ENCODE results near the gene SIGLEC15. TPM values are rescaled to one million over a fixed set of nuclear protein-coding genes. Genes with fewer than 3 reads are reported as not detected.

The SIGLEC15 gene
- total RNA-seq, 1 donor = 0.43 TPM

- DNase-seq (ENCODE audit: low read depth) = no peak
- no peak overlapping the region for H3K4me3 ChIP-seq (ENCODE audit: low read depth, low read length)
- no peak for TF ChIP-seq CTCF (IDR thresholded peaks at IDR 0.05; ENCODE audit: insufficient read depth, low read depth, low read length)
These were observed 28.6 kb downstream of the SIGLEC15 start for GRCh38 chr18:45854036-45854586.

- peak; percentile 94 for DNase-seq (ENCODE audit: low read depth)
- no peak for TF ChIP-seq CTCF (IDR thresholded peaks at IDR 0.05; ENCODE audit: insufficient read depth, low read depth, low read length)
- H3K4me3 ChIP-seq (ENCODE audit: low read depth, low read length) = no peak overlapping the region
These were observed 31.1 kb downstream of the SIGLEC15 start for GRCh38 chr18:45856531-45856930.

GRCh38 chr18:45859334-45859733 is 33.9 kb downstream of the SIGLEC15 start:
- DNase-seq (ENCODE audit: low read depth) = no peak
- TF ChIP-seq CTCF (IDR thresholded peaks at IDR 0.05; ENCODE audit: insufficient read depth, low read depth, low read length) = no peak

GRCh38 chr18:45860492-45860891 is 35.0 kb downstream of the SIGLEC15 start:
- no peak overlapping the region for H3K4me3 ChIP-seq (ENCODE audit: low read depth, low read length)
- TF ChIP-seq CTCF (IDR thresholded peaks at IDR 0.05; ENCODE audit: insufficient read depth, low read depth, low read length) = no peak

More at GRCh38 chr18:45859334-45859733, 33.9 kb downstream of the SIGLEC15 start:
- H3K4me3 ChIP-seq (ENCODE audit: low read depth, low read length) = no peak overlapping the region

GRCh38 chr18:45860971-45861370 is 35.5 kb downstream of the SIGLEC15 start:
- H3K4me3 ChIP-seq (ENCODE audit: low read depth, low read length) = no peak overlapping the region
- DNase-seq (ENCODE audit: low read depth) = no peak
- no peak for TF ChIP-seq CTCF (IDR thresholded peaks at IDR 0.05; ENCODE audit: insufficient read depth, low read depth, low read length)

More at GRCh38 chr18:45860492-45860891, 35.0 kb downstream of the SIGLEC15 start:
- DNase-seq (ENCODE audit: low read depth) = no peak

- H3K4me3 ChIP-seq (ENCODE audit: low read depth, low read length) = no peak overlapping the region
- DNase-seq (ENCODE audit: low read depth) = no peak
- TF ChIP-seq CTCF (IDR thresholded peaks at IDR 0.05; ENCODE audit: insufficient read depth, low read depth, low read length) = no peak
These were observed 36.5 kb downstream of the SIGLEC15 start for GRCh38 chr18:45861926-45862325.

GRCh38 chr18:45863469-45863868 is 38.0 kb downstream of the SIGLEC15 start:
- H3K4me3 ChIP-seq (ENCODE audit: low read depth, low read length) = no peak overlapping the region
- no peak for TF ChIP-seq CTCF (IDR thresholded peaks at IDR 0.05; ENCODE audit: insufficient read depth, low read depth, low read length)
- no peak for DNase-seq (ENCODE audit: low read depth)
